OCI-LY3 (cell line): ENCODE results near the gene PARP15.

Experiments used
- H2AFZ ChIP-seq: fragments of 200-600, 300-600 bp; shearing (Covaris generic); 2 replicates; pipeline ENCODE4 v1.6.0; 2014; ENCODE audit warnings: antibody characterized with exemption, low read depth, low read length
- H3K27ac ChIP-seq: fragments of 200-600, 300-600 bp; sonication (generic); 2 replicates; pipeline ENCODE4 v1.5.1; 2014; ENCODE audit warnings: mild to moderate bottlenecking, low read length, moderate library complexity, mixed read lengths
- H3K27me3 ChIP-seq: fragments of 200-600, 300-600 bp; sonication (generic); 2 replicates; pipeline ENCODE4 v1.6.1; 2014; ENCODE audit warnings: low read depth, low read length, mixed read lengths
- H3K36me3 ChIP-seq: fragments of 200-600, 300-600 bp; sonication (generic); replicated peaks from 2 replicates; pipeline ENCODE3; 2014; ENCODE audit warnings: low read depth, low read length, mixed read lengths
- H3K4me1 ChIP-seq: fragments of 300-600, 200-600 bp; sonication (generic); 2 replicates; pipeline ENCODE4 v1.6.1; 2014; ENCODE audit warnings: low read length, mixed read lengths
- H3K4me2 ChIP-seq: fragments of 200-600, 300-600 bp; sonication (generic); 2 replicates; pipeline ENCODE4 v1.6.1; 2014; ENCODE audit warnings: low read length, mixed read lengths
- H3K4me3 ChIP-seq: fragments of 300-600, 200-600 bp; sonication (generic); 2 replicates; pipeline ENCODE4 v1.5.1; 2014; ENCODE audit warnings: antibody characterized with exemption, mild to moderate bottlenecking, low read length, moderate library complexity
- H3K79me2 ChIP-seq: fragments of 300-600, 200-600 bp; shearing (Covaris generic); 2 replicates; pipeline ENCODE4 v1.6.1; 2014; ENCODE audit warnings: mild to moderate bottlenecking, low read length, mixed read lengths
- H3K9ac ChIP-seq: fragments of 300-600, 200-600 bp; shearing (Covaris generic); 2 replicates; pipeline ENCODE4 v1.6.0; 2014; ENCODE audit warnings: mild to moderate bottlenecking, low read length, moderate library complexity
- H3K9me3 ChIP-seq: fragments of 200-600, 300-600 bp; shearing (Covaris generic); 2 replicates; pipeline ENCODE4 v1.6.1; 2014; ENCODE audit warnings: low read length, mixed read lengths; ENCODE audit not compliant: insufficient read depth
- H4K20me1 ChIP-seq: fragments of 200-600, 300-600 bp; sonication (generic); 2 replicates; pipeline ENCODE4 v1.6.1; 2016; ENCODE audit warnings: low read length, mixed read lengths; ENCODE audit not compliant: insufficient read depth
- CTCF ChIP-seq: fragments of 200-600, 300-600 bp; sonication (generic); IDR thresholded peaks from 2 replicates; pipeline ENCODE4 v1.5.1; 2014; ENCODE audit warnings: antibody characterized with exemption, low read length, low read depth
- EZH2phosphoT487 ChIP-seq: fragments of 200-600 bp; shearing (Covaris generic); IDR thresholded peaks from 2 replicates; pipeline ENCODE4 v1.6.1; 2018; ENCODE audit warnings: antibody characterized with exemption, mixed run types, low read depth

PARP15 gene

GRCh38 chr3:122612696-122613095, 35.2 kb downstream of the PARP15 start:
- no peaks in the 10 kb centered on the region for H4K20me1 ChIP-seq
- no peak overlapping the region for H3K4me3 ChIP-seq
- peaks cover 89% of the 10 kb centered on the region for H3K4me1 ChIP-seq
- peak overlapping the region; percentile 58 for H3K27ac ChIP-seq
- H3K4me2 ChIP-seq, result 0 out of 2 replicates have a peak overlapping the region, but pooled peaks have one; percentile 4
- no peaks in the 10 kb centered on the region for H3K27me3 ChIP-seq
- TF ChIP-seq EZH2phosphoT487 (no peak), CTCF (no peak)
- H2AFZ ChIP-seq, result no peak overlapping the region
- peaks cover 68% of the 10 kb centered on the region for H3K36me3 ChIP-seq
- peak overlapping the region; percentile 22; the same call in 1 of the 2 replicates for H3K9ac ChIP-seq
- peaks cover 46% of the 10 kb centered on the region for H3K79me2 ChIP-seq
- peaks cover 11% of the 10 kb centered on the region for H3K9me3 ChIP-seq

GRCh38 chr3:122615303-122615702, 37.9 kb downstream of the PARP15 start:
- TF ChIP-seq CTCF, result no peak
- no peak for TF ChIP-seq EZH2phosphoT487
- peaks cover 76% of the 10 kb centered on the region for H3K36me3 ChIP-seq
- no peak overlapping the region for H2AFZ ChIP-seq

GRCh38 chr3:122618614-122619013, 41.2 kb downstream of the PARP15 start:
- H3K4me2 ChIP-seq, result peak overlapping the region; percentile 16; the same call in 1 of the 2 replicates
- peak overlapping the region; percentile 98 for H3K27ac ChIP-seq
- H4K20me1 ChIP-seq, result no peaks in the 10 kb centered on the region
- H3K36me3 ChIP-seq, result peaks cover 75% of the 10 kb centered on the region
- peaks cover 93% of the 10 kb centered on the region for H3K4me1 ChIP-seq
- no peaks in the 10 kb centered on the region for H3K27me3 ChIP-seq
- H3K9me3 ChIP-seq, result no peaks in the 10 kb centered on the region
- no peak overlapping the region for H2AFZ ChIP-seq
- H3K4me3 ChIP-seq, result no peak overlapping the region
- H3K79me2 ChIP-seq, result peaks cover 31% of the 10 kb centered on the region
- TF ChIP-seq EZH2phosphoT487, result no peak
- TF ChIP-seq CTCF, result no peak
- H3K9ac ChIP-seq, result peak overlapping the region; percentile 76

More at GRCh38 chr3:122615303-122615702, 37.9 kb downstream of the PARP15 start:
- Histone ChIP-seq H3K4me2 (no peak overlapping the region), H3K9ac (no peak overlapping the region), H3K4me1 (peaks cover 90% of the 10 kb centered on the region), H4K20me1 (no peaks in the 10 kb centered on the region), H3K79me2 (peaks cover 44% of the 10 kb centered on the region), H3K27me3 (no peaks in the 10 kb centered on the region), H3K4me3 (no peak overlapping the region), H3K9me3 (peaks cover 10% of the 10 kb centered on the region), H3K27ac (peak overlapping the region; percentile 98)

- peak overlapping the region; percentile 98 for H3K27ac ChIP-seq
- H2AFZ ChIP-seq, result no peak overlapping the region
- peaks cover 29% of the 10 kb centered on the region for H3K79me2 ChIP-seq
- peaks cover 76% of the 10 kb centered on the region for H3K36me3 ChIP-seq
- no peak overlapping the region for H3K4me3 ChIP-seq
- H4K20me1 ChIP-seq, result no peaks in the 10 kb centered on the region
- TF ChIP-seq EZH2phosphoT487 (no peak), CTCF (no peak)
- H3K4me2 ChIP-seq, result peak overlapping the region; percentile 16; the same call in 1 of the 2 replicates
- peaks cover 93% of the 10 kb centered on the region for H3K4me1 ChIP-seq
- H3K9ac ChIP-seq, result peak overlapping the region; percentile 76
- H3K9me3 ChIP-seq, result no peaks in the 10 kb centered on the region
- no peaks in the 10 kb centered on the region for H3K27me3 ChIP-seq
Measured at GRCh38 chr3:122619040-122619439, 41.6 kb downstream of the PARP15 start.
